Tibial nerve (tissue), 4 donors: ENCODE results near the gene CKMT2. TPM values are rescaled to one million over a fixed set of nuclear protein-coding genes. Genes with fewer than 3 reads are reported as not detected.

Experiments used
- DNase-seq, 2 donors: peaks; one replicate each; pipeline ENCODE4 v3.0.0-alpha.2; 2019; ENCODE audit warnings: low spot score in 2 of 2
- H3K27ac ChIP-seq, 4 donors: fragments of 200-600 bp; sonication (generic) in 3 of 4; one replicate each; pipeline ENCODE4 v1.5.1; 2017 to 2019; ENCODE audit warnings: mild to moderate bottlenecking in 1 of 4
- H3K27me3 ChIP-seq, 2 donors: fragments of 200-600 bp; sonication (generic) in 1 of 2; one replicate each; pipeline versions ENCODE4 v1.5.1 to v1.6.0; 2017 to 2019
- H3K36me3 ChIP-seq, 3 donors: fragments of 200-600 bp; sonication (generic); one replicate each; pipeline ENCODE4 v1.5.1; 2018 to 2019
- H3K4me1 ChIP-seq, 4 donors: fragments of 200-600 bp; sonication (generic) in 3 of 4; one replicate each; pipeline ENCODE4 v1.5.1; 2017 to 2019
- H3K4me3 ChIP-seq, 4 donors: fragments of 200-600 bp; sonication (generic) in 3 of 4; one replicate each; pipeline ENCODE4 v1.5.1; 2017 to 2019; ENCODE audit warnings: mild to moderate bottlenecking in 1 of 4, moderate library complexity in 1 of 4
- H3K9me3 ChIP-seq, 4 donors: fragments of 200-600 bp; sonication (generic) in 3 of 4; one replicate each; pipeline ENCODE4 v1.5.1; 2017 to 2019
- CTCF ChIP-seq, 5 experiments: fragments of 200-600 bp in 3 of 5; fragments of 450-650 bp in 2 of 5; sonication (generic) in 3 of 5; IDR thresholded peaks; one replicate each; pipeline ENCODE4 v1.5.1; 2016 to 2019; ENCODE audit warnings: antibody characterized with exemption in 5 of 5, mild to moderate bottlenecking in 3 of 5, moderate library complexity in 2 of 5
- EP300 ChIP-seq, 2 donors: sonication (generic); formaldehyde crosslinking; IDR thresholded peaks; one replicate each; pipeline ENCODE4 v1.6.1; 2017; ENCODE audit warnings: antibody characterized with exemption in 2 of 2, mild to moderate bottlenecking in 1 of 2
- POLR2A ChIP-seq, 2 donors: fragments of 450-650 bp; IDR thresholded peaks; one replicate each; pipeline ENCODE4 v1.6.1; 2017; ENCODE audit warnings: antibody characterized with exemption in 2 of 2, mild to moderate bottlenecking in 2 of 2, moderate library complexity in 2 of 2
- WGBS, 2 donors: methylation state at CpG; one replicate each; pipeline ENCODE4 v1.1.5; 2018; 5-methylcytosine and 5-hydroxymethylcytosine counted together
- total RNA-seq, 4 donors: library from RNA; depleted of rRNA; stranded (reverse); fragments of >200 nt; gene quantifications; one replicate each; pipeline ENCODE4 v1.1.0, GENCODE V29; 2016

CKMT2 gene
- total RNA-seq, 4 donors from 2014 or later, result 1.8 to 23.7 (median 4.0) TPM

GRCh38 chr5:81305785-81306184, 72.7 kb downstream of the CKMT2 start:
- no peak for DNase-seq
- no peaks in the 10 kb centered on the region for H3K27me3 ChIP-seq
- TF ChIP-seq EP300 (IDR thresholded peaks at IDR 0.05), result no peak
- no peak for TF ChIP-seq POLR2A (IDR thresholded peaks at IDR 0.05)
- no peak for TF ChIP-seq CTCF (IDR thresholded peaks at IDR 0.05)
- H3K27ac ChIP-seq, result no peak overlapping the region
- peaks cover 0 to 17% (median 0%) of the 10 kb centered on the region in 3 donors for H3K36me3 ChIP-seq
- H3K4me3 ChIP-seq, result no peak overlapping the region
- peaks cover 0 to 36% (median under 1%) of the 10 kb centered on the region in 4 donors for H3K4me1 ChIP-seq
- H3K9me3 ChIP-seq, result no peaks in the 10 kb centered on the region

GRCh38 chr5:81308836-81309235, 75.7 kb downstream of the CKMT2 start:
- Histone ChIP-seq H3K9me3 (no peaks in the 10 kb centered on the region), H3K27me3 (no peaks in the 10 kb centered on the region), H3K4me1 (peaks cover 0 to 15% (median 0%) of the 10 kb centered on the region in 4 donors), H3K4me3 (no peak overlapping the region), H3K27ac (no peak overlapping the region), H3K36me3 (peaks cover 0 to 46% (median 0%) of the 10 kb centered on the region in 3 donors)
- WGBS, 2 donors, result 95 to 100% methylated on average over 2 of the region's 2 CpGs
- no peak for TF ChIP-seq EP300 (IDR thresholded peaks at IDR 0.05)
- no peak for TF ChIP-seq POLR2A (IDR thresholded peaks at IDR 0.05)
- TF ChIP-seq CTCF (IDR thresholded peaks at IDR 0.05), result no peak
- no peak for DNase-seq

GRCh38 chr5:81310402-81311063, 77.4 kb downstream of the CKMT2 start:
- Histone ChIP-seq H3K4me1 (peaks cover 0 to 8% (median 0%) of the 10 kb centered on the region in 4 donors), H3K27ac (no peak overlapping the region), H3K27me3 (no peaks in the 10 kb centered on the region), H3K9me3 (no peaks in the 10 kb centered on the region), H3K4me3 (no peak overlapping the region), H3K36me3 (peaks cover 0 to 61% (median 0%) of the 10 kb centered on the region in 3 donors)
- 85 to 89% methylated on average over 1 of the region's 1 CpG for WGBS, 2 donors
- no peak for DNase-seq
- no peak for TF ChIP-seq POLR2A (IDR thresholded peaks at IDR 0.05)
- TF ChIP-seq EP300 (IDR thresholded peaks at IDR 0.05), result no peak
- no peak for TF ChIP-seq CTCF (IDR thresholded peaks at IDR 0.05)

GRCh38 chr5:81313278-81313677, 80.2 kb downstream of the CKMT2 start:
- Histone ChIP-seq H3K4me3 (no peak overlapping the region), H3K4me1 (no peaks in the 10 kb centered on the region), H3K27me3 (no peaks in the 10 kb centered on the region), H3K27ac (no peak overlapping the region), H3K36me3 (peaks cover 0 to 58% (median 0%) of the 10 kb centered on the region in 3 donors), H3K9me3 (no peaks in the 10 kb centered on the region)
- TF ChIP-seq EP300 (IDR thresholded peaks at IDR 0.05), result no peak
- no peak for TF ChIP-seq CTCF (IDR thresholded peaks at IDR 0.05)
- TF ChIP-seq POLR2A (IDR thresholded peaks at IDR 0.05), result no peak
- no peak for DNase-seq

- peaks cover 0 to 58% (median 0%) of the 10 kb centered on the region in 3 donors for H3K36me3 ChIP-seq
- H3K27ac ChIP-seq, result no peak overlapping the region
- H3K27me3 ChIP-seq, result no peaks in the 10 kb centered on the region
- TF ChIP-seq EP300 (IDR thresholded peaks at IDR 0.05), result no peak
- TF ChIP-seq POLR2A (IDR thresholded peaks at IDR 0.05), result no peak
- no peak for TF ChIP-seq CTCF (IDR thresholded peaks at IDR 0.05)
- H3K4me3 ChIP-seq, result no peak overlapping the region
- DNase-seq, result no peak
- H3K9me3 ChIP-seq, result no peaks in the 10 kb centered on the region
- 89 to 93% methylated on average over 3 of the region's 3 CpGs for WGBS, 2 donors
- no peaks in the 10 kb centered on the region for H3K4me1 ChIP-seq
Measured at GRCh38 chr5:81313686-81314085, 80.6 kb downstream of the CKMT2 start.
